ENCODE data around the gene MAN2B1.
A peak's percentile ranks its signal among the peaks of the same experiment; 100 is the strongest.
"Not testable (repeated sequence)": the region's sequence is repeated elsewhere in the genome, so short reads cannot be mapped to it uniquely, and the experiment has no call there.

Gene MAN2B1

DNA sequence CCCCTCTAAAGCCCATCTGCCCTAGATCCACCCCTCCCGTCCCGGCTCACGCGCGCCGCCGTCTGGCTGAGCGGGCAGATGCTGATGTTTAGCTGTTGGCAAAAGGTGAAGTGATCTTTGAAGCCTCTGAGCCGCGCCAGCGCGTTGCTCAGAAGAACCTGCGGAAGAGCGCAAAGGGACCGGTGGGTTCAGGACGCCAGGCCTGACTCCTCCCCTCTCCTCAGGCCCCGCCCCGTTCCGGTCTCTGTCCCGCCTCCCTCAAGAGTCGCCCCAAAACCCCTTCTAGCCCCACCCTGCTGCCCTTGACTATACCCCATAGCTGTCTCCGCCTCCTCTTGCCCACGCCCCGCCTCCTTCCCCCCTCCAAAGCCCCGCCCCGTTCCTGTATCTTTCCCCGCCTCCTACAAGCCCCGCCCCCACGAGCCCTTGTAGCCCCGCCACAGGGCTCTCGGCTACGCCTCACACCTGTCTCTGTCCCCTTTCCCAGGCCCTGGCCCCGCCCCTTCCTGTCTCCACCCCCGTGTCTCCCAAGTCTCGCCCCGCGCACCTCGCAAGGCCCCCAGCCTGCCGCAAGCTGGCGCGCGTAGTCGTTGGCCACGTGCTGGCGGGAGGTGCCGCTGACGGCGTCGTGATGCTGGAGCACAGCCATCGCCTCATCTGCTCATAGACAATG, 9.5 kb downstream of the MAN2B1 start:
- peak; percentile 56 for DNase-seq

DNA sequence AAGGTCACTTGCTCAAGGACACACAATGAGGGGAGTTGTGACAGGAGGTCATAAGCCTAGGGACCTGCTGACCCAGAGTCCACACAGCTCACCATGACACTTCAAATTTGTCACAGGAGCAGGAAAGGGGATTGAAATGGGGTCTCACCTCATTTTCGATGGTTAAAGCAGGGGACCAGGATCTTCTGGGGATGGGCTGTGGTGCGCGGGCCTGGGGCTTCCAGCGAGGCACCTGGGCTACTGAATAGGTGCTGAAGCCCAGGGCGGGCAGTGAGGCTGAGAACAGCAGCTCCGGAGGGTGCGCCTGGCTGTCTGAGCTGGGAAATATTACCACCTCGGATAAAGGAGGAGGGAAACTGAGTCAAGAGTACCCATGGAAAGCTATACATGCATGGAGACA, 11.0 kb downstream of the MAN2B1 start:
- DNase-seq: no peak

DNA sequence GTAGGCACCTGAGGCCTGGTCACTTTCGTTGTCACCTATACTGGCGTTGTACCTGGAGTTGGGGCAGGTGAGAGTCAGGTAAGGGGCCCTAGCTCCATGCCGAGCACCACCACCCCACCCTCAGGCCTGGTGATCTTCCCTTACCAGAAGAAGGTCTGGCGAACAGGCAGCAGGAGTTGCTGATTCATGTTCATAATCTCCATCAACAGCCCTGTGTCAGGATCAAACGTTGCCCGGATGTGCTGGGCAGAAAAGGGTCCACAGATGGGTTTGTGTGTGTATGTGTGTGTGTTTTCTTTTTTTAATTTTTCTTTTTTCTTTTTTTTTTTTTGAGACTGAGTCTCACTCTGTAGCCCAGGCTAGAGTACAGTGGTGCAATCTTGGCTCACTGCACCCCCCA, 14.3 kb downstream of the MAN2B1 start:
- no peak for DNase-seq

DNA sequence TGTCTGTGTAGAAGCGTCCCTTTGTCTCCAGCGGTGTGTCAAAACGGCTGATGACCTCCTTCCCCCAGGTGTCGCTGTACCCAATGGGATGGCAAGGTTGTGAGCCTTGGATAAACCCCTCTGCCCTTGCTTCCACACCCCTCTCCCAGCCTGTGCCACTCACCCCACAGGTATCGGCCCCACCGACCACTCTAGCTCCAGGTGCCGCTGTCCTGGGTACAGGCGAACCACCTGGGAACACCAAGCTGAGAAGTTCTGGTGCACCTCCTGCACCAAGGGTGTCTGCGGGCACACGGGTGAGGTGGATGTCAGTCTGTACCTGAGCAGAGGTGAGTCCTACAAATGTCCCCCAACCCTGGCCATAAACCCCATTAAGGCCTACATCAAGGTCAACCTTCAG, 16.6 kb downstream of the MAN2B1 start:
- DNase-seq: no peak

DNA sequence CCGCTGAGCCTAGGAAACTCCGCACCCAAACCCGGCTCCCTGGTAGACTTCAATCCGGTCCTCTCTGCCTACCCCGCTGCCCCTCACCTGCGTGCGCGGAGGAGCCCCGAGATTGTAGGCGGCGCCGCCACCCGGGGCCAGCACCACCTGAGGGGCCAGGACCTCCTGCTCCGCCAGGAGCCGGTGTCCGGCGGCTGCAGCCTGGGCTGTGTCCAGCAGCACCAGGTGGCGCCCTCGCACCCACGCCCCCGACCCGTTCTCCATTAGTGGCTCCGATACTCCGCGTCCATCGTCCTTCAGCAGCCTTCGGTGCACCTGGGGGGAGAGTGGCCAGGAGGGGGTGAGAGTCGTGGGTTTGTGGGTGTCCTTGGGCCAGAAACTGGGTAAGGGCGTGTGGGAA, 18.5 kb downstream of the MAN2B1 start:
- DNase-seq: no peak

DNA sequence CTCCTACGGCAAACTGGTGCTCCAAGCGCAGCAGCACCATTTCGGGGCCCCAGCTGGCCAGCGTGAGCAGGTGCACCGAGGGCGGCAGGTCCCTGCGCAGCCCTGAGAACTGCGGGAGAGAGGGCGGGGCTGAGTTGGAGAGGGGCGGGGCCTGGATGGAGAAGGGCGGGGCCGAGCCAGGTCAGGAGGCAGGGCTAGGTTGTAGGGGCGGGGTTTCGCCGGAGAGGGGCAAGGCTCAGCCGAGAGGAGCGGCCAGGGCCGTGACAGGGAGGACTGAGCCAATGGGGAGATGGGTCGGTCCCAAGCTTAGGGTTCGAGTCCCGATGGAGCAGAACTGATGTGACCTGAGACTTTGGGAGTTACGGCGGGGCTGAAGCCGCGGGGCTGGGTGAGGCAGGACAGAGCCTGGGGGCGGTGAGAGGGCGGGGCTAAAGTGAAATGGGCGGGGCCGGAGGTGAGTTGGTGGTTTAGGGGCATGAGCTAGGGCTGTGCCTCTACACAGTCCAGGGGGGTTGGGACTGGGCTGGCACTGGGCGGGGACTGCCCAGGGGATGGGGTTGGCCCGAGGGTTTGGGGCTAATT, 19.0 kb downstream of the MAN2B1 start:
- DNase-seq: peak; percentile 76

DNA sequence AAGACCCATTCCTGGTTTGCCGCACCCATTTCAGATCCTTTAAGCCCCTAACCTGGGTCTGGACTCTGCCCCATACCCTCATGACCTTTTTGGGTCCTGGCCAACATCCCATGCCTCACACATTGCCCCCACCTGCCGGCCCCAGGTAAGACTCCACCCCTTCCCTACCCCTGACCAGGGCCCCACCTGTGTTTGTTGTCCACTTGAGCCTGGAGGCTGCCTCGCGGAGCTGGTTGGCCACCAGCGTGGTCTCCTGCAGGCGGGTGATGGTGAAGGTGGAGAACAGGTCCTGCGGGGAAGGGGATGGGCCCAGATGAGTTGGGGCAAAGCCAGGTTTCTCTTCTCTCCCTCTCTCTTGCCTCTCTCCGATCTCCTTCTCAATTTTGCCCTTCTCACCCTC, 19.5 kb downstream of the MAN2B1 start:
- no peak for DNase-seq

DNA sequence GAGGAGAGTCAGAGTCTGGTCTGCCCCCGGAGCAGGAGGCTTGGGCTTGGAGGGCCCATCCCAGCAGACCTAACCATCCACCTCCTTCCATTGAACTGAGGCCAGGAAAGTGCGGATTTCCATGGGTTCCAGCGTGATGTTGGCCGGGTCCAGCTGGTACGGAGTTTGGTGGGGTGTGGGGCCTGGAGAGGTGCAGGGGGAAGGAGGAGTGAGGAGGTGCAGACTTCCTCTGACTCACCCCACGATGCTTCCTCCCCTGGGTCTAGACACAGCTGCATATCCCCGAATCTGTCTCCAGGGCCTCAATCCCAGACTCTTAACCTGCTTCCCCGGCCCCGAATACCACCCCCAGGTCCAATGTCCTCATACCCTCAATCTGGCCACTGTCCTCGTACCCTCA, 20.0 kb downstream of the MAN2B1 start:
- no peak for DNase-seq

DNA sequence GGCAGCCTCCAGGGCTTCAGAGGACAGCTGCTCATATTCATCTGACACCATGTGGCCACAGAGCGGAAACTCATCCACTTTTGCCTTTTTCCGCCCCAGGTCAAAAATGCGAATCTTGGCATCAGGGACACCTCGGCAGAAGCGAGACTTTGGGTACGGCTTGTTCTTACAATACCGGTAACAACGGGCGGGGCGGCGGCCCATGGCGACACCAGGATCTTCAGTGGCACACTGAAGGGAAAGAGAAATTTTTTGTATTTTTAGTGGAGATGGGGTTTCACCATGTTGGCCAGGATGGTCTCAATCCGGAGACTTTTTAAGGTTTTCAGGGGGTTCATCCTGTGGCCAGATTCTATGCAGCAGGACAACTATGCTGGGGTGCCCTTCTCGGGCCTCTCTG, 22.8 kb downstream of the MAN2B1 start:
- not testable (repeated sequence) for DNase-seq

DNA sequence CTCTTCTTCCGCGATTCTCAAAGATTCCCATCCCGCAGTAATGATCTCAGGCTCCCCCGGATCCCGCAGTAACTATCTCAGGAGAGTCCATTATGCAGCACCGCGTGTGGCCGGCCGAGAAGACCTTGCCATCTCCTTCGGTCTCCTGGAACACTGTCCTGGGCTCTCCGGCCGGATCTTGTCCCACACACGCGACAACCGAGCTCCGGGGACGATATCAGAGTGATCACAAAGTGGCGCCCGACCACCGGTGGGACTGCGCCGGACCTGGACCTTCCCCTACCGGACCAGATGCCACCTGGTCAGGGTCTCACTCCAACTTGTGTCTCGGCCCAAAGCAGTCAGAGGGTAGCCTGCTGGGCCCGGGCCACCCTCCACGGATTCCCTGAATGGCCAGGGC, 24.0 kb downstream of the MAN2B1 start:
- no peak for DNase-seq

DNA sequence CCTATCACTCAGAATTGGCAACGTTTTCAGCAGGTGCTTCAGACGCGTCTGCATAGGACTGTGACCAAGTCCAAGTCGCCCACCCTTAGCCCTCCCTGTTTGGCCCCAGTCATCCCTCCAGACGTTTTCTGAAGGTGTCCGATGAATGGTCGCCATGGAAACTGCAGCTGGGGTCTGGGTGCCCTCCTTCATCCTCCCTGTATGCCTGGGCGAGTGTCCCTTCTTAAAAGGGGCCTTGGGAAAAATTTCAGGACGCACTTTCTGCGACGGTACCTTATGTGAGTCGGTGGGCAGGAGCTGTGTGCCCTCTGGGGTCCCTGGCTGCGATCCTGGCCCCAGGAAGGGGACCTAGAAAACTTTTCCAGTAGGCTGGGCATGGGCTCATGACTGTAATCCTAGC, 25.1 kb downstream of the MAN2B1 start:
- DNase-seq: no peak

DNA sequence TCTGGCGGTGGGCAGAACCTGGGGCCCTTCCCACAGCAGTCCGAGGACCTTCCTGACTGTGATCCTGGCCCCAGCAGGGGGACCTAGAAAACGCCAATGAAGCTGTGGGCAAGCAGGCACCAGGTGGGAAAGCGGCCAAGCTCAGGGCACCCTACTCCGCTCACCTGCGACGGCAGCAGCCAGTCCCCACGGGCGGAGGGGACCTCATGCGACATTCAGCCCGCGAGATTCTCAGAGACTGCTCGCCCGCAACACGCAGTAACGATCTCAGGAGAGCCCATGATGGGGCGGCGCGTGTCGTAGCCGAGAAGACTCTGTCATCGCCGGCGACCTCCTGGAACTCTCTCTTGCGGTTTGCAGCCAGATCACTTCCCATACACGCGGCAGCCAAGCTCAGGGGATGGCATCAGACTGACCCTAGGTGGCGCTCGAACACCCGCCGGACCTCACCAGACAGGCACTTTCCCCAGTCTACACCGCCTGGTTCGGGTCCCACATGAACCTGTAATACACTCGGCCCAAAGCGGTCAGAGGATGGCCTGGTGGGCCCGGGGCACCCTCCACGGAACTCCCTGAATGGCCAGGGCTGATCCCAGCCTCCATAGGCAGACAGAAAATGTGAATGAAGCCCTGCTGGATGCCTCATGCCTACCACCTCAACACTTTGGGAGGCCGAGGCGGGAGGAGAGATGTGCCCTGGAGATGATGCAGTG, 26.5 kb downstream of the MAN2B1 start:
- DNase-seq: peak; percentile 94

DNA sequence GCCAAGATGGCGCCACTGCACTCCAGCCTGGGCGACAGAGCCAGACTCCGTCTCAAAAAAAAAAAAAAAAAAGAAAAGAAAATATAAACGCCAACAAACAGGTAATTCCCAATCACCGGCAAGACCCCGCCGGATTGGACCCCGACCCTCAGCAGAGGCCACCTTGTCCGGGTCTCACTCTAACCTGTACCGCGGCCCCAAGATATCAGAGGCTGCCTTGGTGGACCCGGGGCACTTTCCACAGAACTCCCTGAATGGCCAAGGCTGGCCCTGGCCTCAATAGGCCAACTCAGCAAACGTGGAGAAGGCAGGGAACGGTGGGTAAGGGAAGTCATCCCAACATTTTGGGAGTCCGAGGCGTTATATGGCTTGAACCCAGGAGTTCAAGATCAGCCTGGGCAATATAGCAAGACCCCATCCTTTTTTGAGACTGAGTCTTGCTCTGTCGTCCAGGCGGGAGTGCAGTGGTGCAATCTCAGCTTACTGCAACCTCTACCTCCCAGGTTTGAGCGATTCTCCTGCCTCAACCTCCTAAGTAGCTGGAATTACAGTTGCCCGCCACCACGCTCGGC, 27.8 kb downstream of the MAN2B1 start:
- DNase-seq: no peak

DNA sequence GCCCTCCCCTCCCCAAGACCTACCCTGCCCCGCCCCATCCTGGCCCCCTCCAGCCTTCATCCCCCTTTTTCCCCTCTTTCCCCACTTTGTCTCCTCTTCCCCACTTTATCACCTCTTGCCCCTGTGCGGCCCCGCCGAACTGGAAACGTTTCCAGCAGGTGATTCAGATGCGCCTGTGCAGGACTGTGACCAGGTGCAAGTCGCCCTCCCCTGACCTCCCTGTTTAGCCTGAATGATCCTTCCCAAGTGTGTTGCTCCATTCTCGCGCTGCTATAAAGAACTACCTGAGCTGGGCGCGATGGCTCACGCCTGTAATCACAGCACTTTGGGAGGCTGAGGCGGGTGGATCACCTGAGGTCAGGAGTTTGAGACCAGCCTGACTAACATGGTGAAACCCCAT, 29.9 kb downstream of the MAN2B1 start:
- DNase-seq: no peak

DNA sequence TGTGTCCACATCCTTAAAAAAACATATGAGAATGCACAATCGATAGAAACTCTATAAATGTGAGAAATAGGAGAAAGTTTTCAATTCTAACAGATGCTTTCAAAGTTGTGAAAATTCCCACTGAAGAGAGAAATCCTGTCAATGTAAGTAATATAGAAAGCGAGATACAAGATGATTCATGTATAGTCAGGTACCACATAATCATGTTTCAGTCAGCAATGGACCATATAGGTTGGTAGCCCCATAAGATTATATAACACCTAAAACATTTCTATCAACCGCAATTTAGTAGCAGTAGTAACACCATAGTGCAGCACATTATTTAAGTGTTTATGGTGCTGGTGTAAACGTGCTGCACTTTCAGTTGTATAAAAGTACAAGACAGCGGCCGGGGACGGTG, 37.3 kb downstream of the MAN2B1 start:
- no peak for DNase-seq

DNA sequence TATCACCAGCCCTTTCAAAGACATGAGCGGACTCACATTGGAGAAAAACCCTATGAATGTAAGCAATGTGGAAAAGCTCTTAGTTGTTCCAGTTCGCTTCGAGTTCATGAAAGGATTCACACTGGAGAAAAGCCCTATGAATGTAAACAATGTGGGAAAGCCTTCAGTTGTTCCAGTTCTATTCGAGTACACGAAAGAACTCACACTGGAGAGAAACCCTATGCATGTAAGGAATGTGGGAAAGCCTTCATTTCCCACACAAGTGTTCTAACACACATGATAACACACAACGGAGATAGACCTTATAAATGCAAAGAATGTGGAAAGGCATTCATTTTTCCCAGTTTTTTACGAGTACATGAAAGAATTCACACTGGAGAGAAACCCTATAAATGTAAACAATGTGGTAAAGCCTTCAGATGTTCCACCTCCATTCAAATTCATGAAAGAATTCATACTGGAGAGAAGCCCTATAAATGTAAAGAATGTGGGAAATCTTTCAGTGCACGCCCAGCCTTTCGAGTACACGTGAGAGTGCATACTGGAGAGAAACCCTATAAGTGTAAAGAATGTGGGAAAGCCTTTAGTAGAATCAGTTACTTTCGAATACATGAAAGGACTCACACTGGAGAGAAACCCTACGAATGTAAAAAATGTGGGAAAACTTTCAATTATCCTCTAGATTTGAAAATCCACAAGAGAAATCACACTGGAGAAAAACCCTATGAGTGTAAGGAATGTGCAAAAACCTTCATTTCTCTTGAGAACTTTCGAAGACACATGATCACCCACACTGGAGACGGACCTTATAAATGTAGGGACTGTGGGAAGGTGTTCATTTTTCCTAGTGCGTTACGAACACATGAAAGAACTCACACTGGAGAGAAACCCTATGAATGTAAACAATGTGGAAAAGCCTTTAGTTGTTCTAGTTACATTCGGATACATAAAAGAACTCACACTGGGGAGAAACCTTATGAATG, 38.2 kb downstream of the MAN2B1 start:
- no peak for DNase-seq

DNA sequence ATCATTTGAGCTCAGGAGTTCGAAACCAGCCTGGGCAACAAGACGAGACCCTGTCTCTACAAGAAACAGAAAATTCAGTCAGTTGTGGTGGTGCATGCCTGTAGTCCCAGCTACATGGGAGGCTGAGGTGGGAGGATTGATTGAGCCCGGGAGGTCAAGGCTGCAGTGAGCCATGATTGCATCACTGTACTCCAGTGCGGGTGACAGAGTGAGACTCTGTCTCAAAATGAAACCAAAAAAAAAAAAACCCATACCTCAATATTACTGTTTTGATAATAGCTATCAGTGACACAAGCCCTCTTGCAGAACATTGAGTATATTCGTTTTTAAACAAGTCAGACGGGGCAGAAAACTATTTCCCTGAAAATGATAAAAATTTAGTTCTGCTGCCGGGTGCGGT, 39.6 kb downstream of the MAN2B1 start:
- DNase-seq: no peak

DNA sequence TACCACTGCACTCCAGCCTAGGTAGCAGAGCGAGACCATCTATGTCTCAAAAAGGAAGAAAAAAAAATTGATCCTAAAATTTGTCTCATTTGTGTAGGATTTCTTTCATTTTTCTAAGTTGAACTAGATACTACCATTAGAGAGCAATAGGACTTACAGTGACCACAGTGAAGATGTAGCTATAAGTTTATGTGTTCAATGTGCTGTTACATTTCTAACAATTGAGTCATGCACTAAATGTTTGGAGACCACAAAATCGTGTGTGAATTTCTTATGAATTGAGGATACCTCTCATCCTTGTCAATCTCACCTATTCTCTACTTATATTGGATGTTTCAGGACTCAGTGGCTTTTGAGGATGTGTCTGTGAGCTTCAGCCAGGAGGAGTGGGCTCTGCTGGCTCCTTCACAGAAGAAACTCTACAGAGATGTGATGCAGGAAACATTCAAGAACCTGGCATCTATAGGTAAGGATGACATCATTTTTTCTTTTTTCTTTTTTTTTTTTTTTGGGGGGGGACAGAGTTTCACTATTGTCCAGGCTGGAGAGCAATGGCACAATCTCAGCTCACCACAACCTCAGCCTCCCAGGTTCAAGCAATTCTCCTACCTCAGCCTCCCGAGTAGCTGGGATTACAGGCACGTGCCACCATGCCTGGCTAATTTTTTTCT, 43.0 kb downstream of the MAN2B1 start:
- no peak for DNase-seq

DNA sequence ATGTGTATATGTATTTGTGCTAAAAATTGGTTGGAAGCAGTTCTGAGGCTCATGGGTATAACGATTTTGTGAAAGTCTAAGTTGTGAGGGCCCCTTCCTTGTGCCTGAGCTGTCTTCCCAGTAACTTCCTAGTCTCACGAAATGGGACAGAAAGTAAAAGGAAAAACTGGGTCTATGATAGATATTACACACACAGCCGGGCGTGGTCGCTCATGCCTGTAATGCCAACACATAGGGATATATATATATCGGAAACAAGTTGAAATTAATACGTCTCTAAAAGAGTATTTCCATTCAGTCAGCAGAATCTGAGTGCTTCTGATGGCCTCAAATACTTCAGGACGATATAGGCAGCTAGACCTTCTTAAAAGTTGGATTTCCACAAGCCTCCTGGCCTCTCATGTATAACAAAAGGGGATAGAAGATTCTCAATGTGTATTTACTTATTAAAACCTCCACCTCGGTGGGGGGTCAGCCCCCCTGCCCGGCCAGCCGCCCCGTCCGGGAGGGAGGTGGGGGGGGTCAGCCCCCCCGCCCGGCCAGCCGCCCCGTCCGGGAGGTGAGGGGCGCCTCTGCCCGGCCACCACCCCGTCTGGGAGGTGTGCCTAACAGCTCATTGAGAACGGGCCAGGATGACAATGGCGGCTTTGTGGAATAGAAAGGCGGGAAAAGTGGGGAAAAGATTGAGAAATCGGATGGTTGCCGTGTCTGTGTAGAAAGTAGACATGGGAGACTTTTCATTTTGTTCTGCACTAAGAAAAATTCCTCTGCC, 45.1 kb downstream of the MAN2B1 start:
- not testable (repeated sequence) for DNase-seq

DNA sequence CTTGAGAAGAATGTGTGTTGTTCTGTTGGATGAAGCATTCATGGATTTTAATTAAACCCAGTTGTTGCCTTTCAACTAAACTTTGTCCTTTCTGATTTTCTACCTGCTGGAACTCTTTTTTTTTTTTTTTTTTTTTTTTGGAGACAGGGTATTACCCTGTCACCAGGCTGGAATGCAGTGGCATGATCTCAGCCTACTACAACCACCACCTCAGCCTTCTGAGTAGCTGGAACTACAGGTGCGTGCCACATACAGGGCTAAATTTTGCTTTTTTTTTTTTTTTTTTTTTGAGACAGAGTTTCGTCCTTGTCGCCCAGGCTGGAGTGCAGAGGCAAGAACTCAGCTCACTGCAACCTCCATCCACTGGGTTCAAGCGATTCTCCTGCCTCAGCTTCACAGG, 48.9 kb downstream of the MAN2B1 start:
- no peak for DNase-seq

DNA sequence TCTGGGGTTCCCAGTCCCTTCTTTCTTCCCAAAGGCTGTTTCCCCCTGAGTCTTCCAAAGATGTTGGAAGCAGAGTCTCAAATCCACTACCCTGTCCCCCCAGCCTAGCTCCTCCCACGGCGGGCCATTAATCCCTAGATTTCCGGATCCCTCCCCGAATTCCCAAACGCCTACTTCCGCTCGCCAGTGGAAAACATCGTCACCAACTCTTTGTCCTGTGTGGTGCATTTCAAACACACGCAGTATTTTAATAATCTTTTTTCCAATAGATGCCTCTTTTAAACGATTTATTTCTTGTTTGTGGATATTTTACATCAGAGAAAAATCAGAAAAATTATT, 55.2 kb downstream of the MAN2B1 start:
- DNase-seq: no peak

All from hematopoietic multipotent progenitor cell treated with erythropoietin and hydrocortisone succinate and interleukin-3 and kit ligand, for 6 days (in vitro differentiated cells).